ENCODE data around the gene KRTAP10-8. TPM values are rescaled to one million over a fixed set of nuclear protein-coding genes. Genes with fewer than 3 reads are reported as not detected.

KRTAP10-8 gene
- total and polyA plus RNA-seq, 2 experiments from 2014 or later: not detected

DNA sequence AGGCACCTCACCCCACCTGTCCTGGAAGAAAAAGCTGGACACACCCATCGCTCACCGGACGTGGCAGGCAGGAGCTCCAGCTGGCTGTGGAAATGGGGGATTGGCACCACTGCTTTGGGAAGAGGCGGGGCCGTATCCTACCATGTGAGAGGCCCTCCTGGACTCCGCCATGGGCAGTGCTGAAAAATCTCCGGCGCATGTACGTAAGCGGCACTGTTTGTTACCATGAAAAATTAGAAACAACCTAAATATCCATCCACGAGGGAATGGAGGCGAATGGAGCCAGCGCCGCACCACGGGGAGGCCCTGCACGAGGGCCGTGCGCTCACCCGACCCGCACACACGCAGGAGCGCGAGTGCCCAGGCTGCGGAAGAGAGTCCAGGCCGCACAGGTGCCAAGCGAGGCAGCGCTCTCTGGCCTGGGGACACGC is 3.1 kb downstream of the KRTAP10-8 start (continued):
- TF ChIP-seq, protein P1, sequence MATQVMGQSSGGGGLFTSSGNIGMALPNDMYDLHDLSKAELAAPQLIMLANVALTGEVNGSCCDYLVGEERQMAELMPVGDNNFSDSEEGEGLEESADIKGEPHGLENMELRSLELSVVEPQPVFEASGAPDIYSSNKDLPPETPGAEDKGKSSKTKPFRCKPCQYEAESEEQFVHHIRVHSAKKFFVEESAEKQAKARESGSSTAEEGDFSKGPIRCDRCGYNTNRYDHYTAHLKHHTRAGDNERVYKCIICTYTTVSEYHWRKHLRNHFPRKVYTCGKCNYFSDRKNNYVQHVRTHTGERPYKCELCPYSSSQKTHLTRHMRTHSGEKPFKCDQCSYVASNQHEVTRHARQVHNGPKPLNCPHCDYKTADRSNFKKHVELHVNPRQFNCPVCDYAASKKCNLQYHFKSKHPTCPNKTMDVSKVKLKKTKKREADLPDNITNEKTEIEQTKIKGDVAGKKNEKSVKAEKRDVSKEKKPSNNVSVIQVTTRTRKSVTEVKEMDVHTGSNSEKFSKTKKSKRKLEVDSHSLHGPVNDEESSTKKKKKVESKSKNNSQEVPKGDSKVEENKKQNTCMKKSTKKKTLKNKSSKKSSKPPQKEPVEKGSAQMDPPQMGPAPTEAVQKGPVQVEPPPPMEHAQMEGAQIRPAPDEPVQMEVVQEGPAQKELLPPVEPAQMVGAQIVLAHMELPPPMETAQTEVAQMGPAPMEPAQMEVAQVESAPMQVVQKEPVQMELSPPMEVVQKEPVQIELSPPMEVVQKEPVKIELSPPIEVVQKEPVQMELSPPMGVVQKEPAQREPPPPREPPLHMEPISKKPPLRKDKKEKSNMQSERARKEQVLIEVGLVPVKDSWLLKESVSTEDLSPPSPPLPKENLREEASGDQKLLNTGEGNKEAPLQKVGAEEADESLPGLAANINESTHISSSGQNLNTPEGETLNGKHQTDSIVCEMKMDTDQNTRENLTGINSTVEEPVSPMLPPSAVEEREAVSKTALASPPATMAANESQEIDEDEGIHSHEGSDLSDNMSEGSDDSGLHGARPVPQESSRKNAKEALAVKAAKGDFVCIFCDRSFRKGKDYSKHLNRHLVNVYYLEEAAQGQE (IDR thresholded peaks at IDR 0.05; ENCODE audit: unreplicated experiment): no peak
- no peak for TF ChIP-seq NANOG (IDR thresholded peaks at IDR 0.05; ENCODE audit: borderline replicate concordance)
- no peak for TF ChIP-seq CREB1 (CRISPR knock-in tag; IDR thresholded peaks at IDR 0.05; ENCODE audit: low read depth)
- TF ChIP-seq, protein P2, sequence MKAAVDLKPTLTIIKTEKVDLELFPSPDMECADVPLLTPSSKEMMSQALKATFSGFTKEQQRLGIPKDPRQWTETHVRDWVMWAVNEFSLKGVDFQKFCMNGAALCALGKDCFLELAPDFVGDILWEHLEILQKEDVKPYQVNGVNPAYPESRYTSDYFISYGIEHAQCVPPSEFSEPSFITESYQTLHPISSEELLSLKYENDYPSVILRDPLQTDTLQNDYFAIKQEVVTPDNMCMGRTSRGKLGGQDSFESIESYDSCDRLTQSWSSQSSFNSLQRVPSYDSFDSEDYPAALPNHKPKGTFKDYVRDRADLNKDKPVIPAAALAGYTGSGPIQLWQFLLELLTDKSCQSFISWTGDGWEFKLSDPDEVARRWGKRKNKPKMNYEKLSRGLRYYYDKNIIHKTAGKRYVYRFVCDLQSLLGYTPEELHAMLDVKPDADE (IDR thresholded peaks at IDR 0.05): no peak
- no peak for TF ChIP-seq EZH2phosphoT487 (IDR thresholded peaks at IDR 0.05; ENCODE audit: unreplicated experiment)
- no peak for TF ChIP-seq ZNF114 (CRISPR knock-in tag; IDR thresholded peaks at IDR 0.05)
- no peak for TF ChIP-seq STAT1 (IDR thresholded peaks at IDR 0.05; ENCODE audit: unreplicated experiment)
- TF ChIP-seq JUNB (IDR thresholded peaks at IDR 0.05; ENCODE audit: unreplicated experiment): no peak

GRCh38 chr21:44615466-44615865 is 3.6 kb downstream of the KRTAP10-8 start:
- ATAC-seq (no peak), DNase-seq (ENCODE audit: low spot score) (no peak)
- no peak overlapping the region for H2AFZ ChIP-seq
- Mint-ChIP-seq H3K4me3 (no peak overlapping the region), H3K9me3 (peaks cover 42% of the 10 kb centered on the region), H3K36me3 (ENCODE audit: low read depth) (peaks cover 27% of the 10 kb centered on the region), H3K27ac (no peak overlapping the region), H3K27me3 (ENCODE audit: insufficient read depth, low read depth, poor library complexity) (peaks cover 11% of the 10 kb centered on the region), H3K4me1 (peaks cover 23% of the 10 kb centered on the region)
- no peak overlapping the region for H3K27ac ChIP-seq (ENCODE audit: low read depth)
- H3K9me2 ChIP-seq (ENCODE audit: insufficient read depth): no peaks in the 10 kb centered on the region
- no peaks in the 10 kb centered on the region for H3K27me3 ChIP-seq (ENCODE audit: insufficient read depth)
- H4K20me1 ChIP-seq (replicated peaks; ENCODE audit: insufficient read depth): no peaks in the 10 kb centered on the region
- no peaks in the 10 kb centered on the region for H3K36me3 ChIP-seq (ENCODE audit: insufficient read depth)
- H3K4me2 ChIP-seq: no peak overlapping the region
- no peaks in the 10 kb centered on the region for H3K4me1 ChIP-seq (ENCODE audit: insufficient read depth)
- no peaks in the 10 kb centered on the region for H3F3A ChIP-seq (replicated peaks; ENCODE audit: low read depth)
- no peaks in the 10 kb centered on the region for H3K79me2 ChIP-seq (replicated peaks; ENCODE audit: insufficient read depth)
- no peak overlapping the region for H3K4me3 ChIP-seq
- TF ChIP-seq, protein P1 (IDR thresholded peaks at IDR 0.05; ENCODE audit: unreplicated experiment): no peak
- TF ChIP-seq CTCF (conservative IDR thresholded peaks at IDR 0.05; ENCODE audit: low read depth in 2 of 2) (no peak), ZNF114 (CRISPR knock-in tag; IDR thresholded peaks at IDR 0.05) (no peak), NANOG (IDR thresholded peaks at IDR 0.05; ENCODE audit: borderline replicate concordance) (no peak), EZH2phosphoT487 (IDR thresholded peaks at IDR 0.05; ENCODE audit: unreplicated experiment) (no peak)
